Vagina (tissue), 2 donors: Measurements from ENCODE around the gene MTHFD1L.

Experiments used
- CTCF ChIP-seq, 3 experiments: fragments of 450-650 bp in 2 of 3; fragments of 200-600 bp in 1 of 3; sonication (generic) in 1 of 3; IDR thresholded peaks; one replicate each; pipeline ENCODE4 v1.5.1; 2017 to 2019; ENCODE audit warnings: antibody characterized with exemption in 3 of 3, mild to moderate bottlenecking in 2 of 3, moderate library complexity in 2 of 3
- POLR2A ChIP-seq, 2 donors: fragments of 450-650 bp; IDR thresholded peaks; one replicate each; pipeline ENCODE4 v1.6.1; 2017; ENCODE audit warnings: antibody characterized with exemption in 2 of 2, mild to moderate bottlenecking in 2 of 2, moderate library complexity in 2 of 2
- POLR2AphosphoS5 ChIP-seq, 2 donors: sonication (generic); formaldehyde crosslinking; IDR thresholded peaks; one replicate each; pipeline ENCODE4 v1.9.0; 2017; ENCODE audit warnings: antibody characterized with exemption in 2 of 2, mild to moderate bottlenecking in 2 of 2, low read depth in 1 of 2; ENCODE audit not compliant: insufficient read depth in 1 of 2

GRCh38 chr6:151101161-151101815 is 235.8 kb downstream of the MTHFD1L start:
- TF ChIP-seq CTCF (IDR thresholded peaks at IDR 0.05) = no peak
- TF ChIP-seq POLR2A (IDR thresholded peaks at IDR 0.05) = no peak
- no peak for TF ChIP-seq POLR2AphosphoS5 (IDR thresholded peaks at IDR 0.05; ENCODE audit: insufficient read depth in 1 of 2, low read depth in 1 of 2)
